HTR-8/SVneo (cell line): ENCODE measurements around the gene KANK3.
"Not testable (repeated sequence)": the region's sequence is repeated elsewhere in the genome, so short reads cannot be mapped to it uniquely, and the experiment has no call there.

Experiments
- DNase-seq: peaks from one replicate; pipeline ENCODE4 v3.0.0; 2011; ENCODE audit warnings: low spot score, mixed read lengths; ENCODE audit not compliant: insufficient read length
- FAIRE-seq: peaks from 2 replicates; lab custom pipeline; 2011; peaks lifted over from hg19 to GRCh38; lab: Jason Lieb, UNC

Gene KANK3

GRCh38 chr19:8321067-8321985 is 21.7 kb downstream of the KANK3 start, which contains the start of the genes NDUFA7 and RPS28:
NDUFA7 (minus strand) TSS chr19:8321375; CDS start chr19:8321358, 17 bp downstream.
RPS28 (plus strand) TSS chr19:8321496; CDS start chr19:8321531, 35 bp downstream.
- peak; percentile 93 for FAIRE-seq
- DNase-seq, result peak; percentile 93

GRCh38 chr19:8320564-8321066 is 22.4 kb downstream of the KANK3 start:
- DNase-seq (no peak), FAIRE-seq (no peak)

GRCh38 chr19:8319807-8320520 is 23.1 kb downstream of the KANK3 start:
- FAIRE-seq (no peak), DNase-seq (no peak)

- FAIRE-seq, DNase-seq: not testable (repeated sequence)
Observed at GRCh38 chr19:8318835-8319234, 24.2 kb downstream of the KANK3 start.

GRCh38 chr19:8316351-8317125 is 26.5 kb downstream of the KANK3 start:
- FAIRE-seq (no peak), DNase-seq (no peak)

GRCh38 chr19:8314981-8315640 is 28.0 kb downstream of the KANK3 start:
- DNase-seq, FAIRE-seq: not testable (repeated sequence)

GRCh38 chr19:8311461-8312260 is 31.4 kb downstream of the KANK3 start:
- FAIRE-seq (no peak), DNase-seq (no peak)

GRCh38 chr19:8310342-8311055 is 32.6 kb downstream of the KANK3 start:
- DNase-seq (no peak), FAIRE-seq (no peak)

- DNase-seq, result no peak
- FAIRE-seq, result no peak
Observed at GRCh38 chr19:8308891-8309291, 34.2 kb downstream of the KANK3 start.

GRCh38 chr19:8307965-8308866 is 34.8 kb downstream of the KANK3 start, which contains the start of gene CD320:
CD320 (minus strand) TSS chr19:8308358; CDS start chr19:8308290, 68 bp downstream.
- DNase-seq, result peak; percentile 92
- FAIRE-seq, result peak; percentile 98

- DNase-seq, result no peak
- FAIRE-seq, result no peak
Observed at GRCh38 chr19:8307400-8307964, 35.6 kb downstream of the KANK3 start.

- FAIRE-seq, result no peak
- no peak for DNase-seq
Observed at GRCh38 chr19:8306235-8307054, 36.6 kb downstream of the KANK3 start.

- FAIRE-seq, result no peak
- DNase-seq, result no peak
Observed at GRCh38 chr19:8305798-8306197, 37.3 kb downstream of the KANK3 start.

- FAIRE-seq, result no peak
Observed at GRCh38 chr19:8304841-8305621, 38.0 kb downstream of the KANK3 start.

GRCh38 chr19:8302734-8303133 is 40.3 kb downstream of the KANK3 start:
- FAIRE-seq (no peak), DNase-seq (no peak)

More at GRCh38 chr19:8304841-8305621, 38.0 kb downstream of the KANK3 start:
- DNase-seq, result no peak
